ENCODE data around the gene CMTM8. TPM values are rescaled to one million over a fixed set of nuclear protein-coding genes. Genes with fewer than 3 reads are reported as not detected.

The CMTM8 gene
- total RNA-seq, 4 donors from 2014 or later: 1.4 to 4.1 (median 2.9) TPM

- H3K36me3 ChIP-seq: no peaks in the 10 kb centered on the region
- H3K9me3 ChIP-seq: no peaks in the 10 kb centered on the region
- H3K27me3 ChIP-seq: no peaks in the 10 kb centered on the region
- H3K4me1 ChIP-seq: peaks cover 8% of the 10 kb centered on the region in 2 donors
- TF ChIP-seq POLR2A (IDR thresholded peaks at IDR 0.05): no peak
- TF ChIP-seq, protein P1, sequence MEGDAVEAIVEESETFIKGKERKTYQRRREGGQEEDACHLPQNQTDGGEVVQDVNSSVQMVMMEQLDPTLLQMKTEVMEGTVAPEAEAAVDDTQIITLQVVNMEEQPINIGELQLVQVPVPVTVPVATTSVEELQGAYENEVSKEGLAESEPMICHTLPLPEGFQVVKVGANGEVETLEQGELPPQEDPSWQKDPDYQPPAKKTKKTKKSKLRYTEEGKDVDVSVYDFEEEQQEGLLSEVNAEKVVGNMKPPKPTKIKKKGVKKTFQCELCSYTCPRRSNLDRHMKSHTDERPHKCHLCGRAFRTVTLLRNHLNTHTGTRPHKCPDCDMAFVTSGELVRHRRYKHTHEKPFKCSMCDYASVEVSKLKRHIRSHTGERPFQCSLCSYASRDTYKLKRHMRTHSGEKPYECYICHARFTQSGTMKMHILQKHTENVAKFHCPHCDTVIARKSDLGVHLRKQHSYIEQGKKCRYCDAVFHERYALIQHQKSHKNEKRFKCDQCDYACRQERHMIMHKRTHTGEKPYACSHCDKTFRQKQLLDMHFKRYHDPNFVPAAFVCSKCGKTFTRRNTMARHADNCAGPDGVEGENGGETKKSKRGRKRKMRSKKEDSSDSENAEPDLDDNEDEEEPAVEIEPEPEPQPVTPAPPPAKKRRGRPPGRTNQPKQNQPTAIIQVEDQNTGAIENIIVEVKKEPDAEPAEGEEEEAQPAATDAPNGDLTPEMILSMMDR (IDR thresholded peaks at IDR 0.05 in 4 of 5, conservative IDR thresholded peaks at IDR 0.05 in 1 of 5): no peak
- intact Hi-C loops (cut with DNase I; ENCODE audit: low total_unique reads) (loop anchor here (5.0 kb wide), 1 partner anchor 63 kb away; no protein-coding TSS in a partner anchor), in situ Hi-C loops (cut with MboI; ENCODE audit: low sequenced_read_pairs in 4 of 4) (no loop called here)
- DNase-seq: no peak
- H3K27ac ChIP-seq: no peak overlapping the region
- H3K4me3 ChIP-seq: no peak overlapping the region
- ATAC-seq: no peak
These were observed 166.2 kb downstream of the CMTM8 start for GRCh38 chr3:32404714-32405113.

DNA sequence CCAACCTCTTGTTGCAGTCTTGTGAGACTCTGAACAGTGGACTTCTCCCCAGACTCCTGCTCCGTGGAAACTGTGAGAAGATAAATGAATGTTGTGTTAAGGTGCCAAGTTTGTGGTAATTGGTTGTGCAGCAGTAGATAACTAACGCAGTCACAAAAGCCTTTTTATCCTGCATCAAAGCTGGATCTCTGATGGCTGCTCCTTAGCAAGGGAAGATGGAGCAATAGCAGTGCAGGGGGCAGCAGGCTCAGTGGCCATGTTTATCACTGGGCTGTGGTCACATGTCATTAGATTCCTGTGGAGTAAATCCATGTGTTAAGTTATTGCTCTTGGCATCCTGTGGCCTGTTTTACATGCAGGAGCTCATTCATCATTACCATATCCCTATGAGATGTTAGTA lies 166.7 kb downstream of the CMTM8 start:
- ATAC-seq (no peak), DNase-seq (no peak)
- H3K27ac ChIP-seq: no peak overlapping the region
- no peaks in the 10 kb centered on the region for H3K9me3 ChIP-seq
- no peaks in the 10 kb centered on the region for H3K36me3 ChIP-seq
- intact Hi-C loops (cut with DNase I; ENCODE audit: low total_unique reads) (no loop called here), in situ Hi-C loops (cut with MboI; ENCODE audit: low sequenced_read_pairs in 4 of 4) (no loop called here)
- no peak for TF ChIP-seq POLR2A (IDR thresholded peaks at IDR 0.05)
- TF ChIP-seq, protein P1 (IDR thresholded peaks at IDR 0.05 in 4 of 5, conservative IDR thresholded peaks at IDR 0.05 in 1 of 5): no peak
- H3K27me3 ChIP-seq: no peaks in the 10 kb centered on the region
- H3K4me3 ChIP-seq: no peak overlapping the region
- H3K4me1 ChIP-seq: peaks cover 8% of the 10 kb centered on the region in 2 donors

DNA sequence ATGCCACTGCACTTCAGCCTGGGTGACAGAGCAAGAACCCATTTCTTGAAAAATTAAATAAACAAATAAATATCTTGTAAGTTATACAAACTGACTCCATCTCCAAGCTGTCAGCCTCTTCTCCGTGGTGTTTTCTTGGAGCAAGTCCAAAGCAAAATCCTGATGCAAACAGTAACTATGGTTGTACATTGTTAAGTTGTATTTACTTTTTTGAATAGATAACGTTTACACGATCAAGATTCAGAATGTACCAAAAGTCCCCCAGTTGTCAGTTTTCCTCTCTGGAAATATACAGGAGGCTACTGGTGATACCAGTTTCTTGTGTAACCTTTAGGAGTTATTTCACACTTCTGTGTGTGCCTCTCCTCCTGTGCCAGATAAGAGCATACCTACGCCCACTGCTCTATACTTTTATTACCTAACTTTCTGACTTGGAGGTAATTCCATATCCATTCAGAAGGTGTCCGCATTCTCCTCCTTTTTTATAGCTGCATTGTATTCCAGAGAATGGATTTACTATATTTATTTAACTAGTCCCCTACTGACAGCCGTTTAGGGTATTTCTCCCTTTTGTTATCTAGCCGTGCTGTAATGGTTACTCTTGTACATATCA lies 167.3 kb downstream of the CMTM8 start:
- Histone ChIP-seq H3K36me3 (no peaks in the 10 kb centered on the region), H3K4me1 (peaks cover 6% of the 10 kb centered on the region in 2 donors), H3K27me3 (no peaks in the 10 kb centered on the region), H3K9me3 (no peaks in the 10 kb centered on the region), H3K4me3 (no peak overlapping the region), H3K27ac (no peak overlapping the region)
- intact Hi-C loops (cut with DNase I; ENCODE audit: low total_unique reads): no loop called here
- no peak for DNase-seq
- no peak for ATAC-seq
- TF ChIP-seq, protein P1 (IDR thresholded peaks at IDR 0.05 in 4 of 5, conservative IDR thresholded peaks at IDR 0.05 in 1 of 5): no peak
- TF ChIP-seq POLR2A (IDR thresholded peaks at IDR 0.05): no peak
- in situ Hi-C loops (cut with MboI; ENCODE audit: low sequenced_read_pairs in 4 of 4): no loop called here

- H3K4me1 ChIP-seq: no peaks in the 10 kb centered on the region
- in situ Hi-C loops (cut with MboI; ENCODE audit: low sequenced_read_pairs in 4 of 4) (no loop called here), intact Hi-C loops (cut with DNase I; ENCODE audit: low total_unique reads) (no loop called here)
- DNase-seq (no peak), ATAC-seq (no peak)
- no peak overlapping the region for H3K27ac ChIP-seq
- no peaks in the 10 kb centered on the region for H3K9me3 ChIP-seq
- H3K27me3 ChIP-seq: no peaks in the 10 kb centered on the region
- no peak overlapping the region for H3K4me3 ChIP-seq
- TF ChIP-seq, protein P1 (IDR thresholded peaks at IDR 0.05 in 4 of 5, conservative IDR thresholded peaks at IDR 0.05 in 1 of 5): no peak
- TF ChIP-seq POLR2A (IDR thresholded peaks at IDR 0.05): no peak
- H3K36me3 ChIP-seq: no peaks in the 10 kb centered on the region
These were observed 168.3 kb downstream of the CMTM8 start for GRCh38 chr3:32406486-32407408.
